HL-60 (cell line): ENCODE measurements around the gene ARMH3.

ENCODE experiments used
- DNase-seq, 2 experiments: peaks; one replicate each; pipeline ENCODE4 v3.0.0-alpha.2; 2010 to 2020; ENCODE audit warnings: low read depth in 1 of 2, low spot score in 1 of 2
- H3K27ac ChIP-seq: fragments of 250-450 bp; sonication (Bioruptor Pico); replicated peaks from 2 replicates; pipeline ENCODE4 v1.5.1; 2020; ENCODE audit warnings: mild to moderate bottlenecking, moderate library complexity
- H3K27me3 ChIP-seq: fragments of 250-450 bp; sonication (Bioruptor Pico); 2 replicates; pipeline ENCODE4 v1.5.1; 2021; ENCODE audit warnings: mild to moderate bottlenecking, moderate library complexity; ENCODE audit not compliant: insufficient read depth, poor library complexity, severe bottlenecking
- H3K4me3 ChIP-seq: replicated peaks from 2 replicates; pipeline ENCODE4 v1.5.1; 2011; ENCODE audit warnings: mild to moderate bottlenecking, control low read depth, low read length; ENCODE audit not compliant: insufficient read depth
- CTCF ChIP-seq: IDR thresholded peaks from one replicate; pipeline ENCODE4 v1.5.1; 2011; ENCODE audit warnings: low read length, control low read depth, inconsistent platforms; ENCODE audit not compliant: insufficient read depth
- GABPA ChIP-seq: IDR thresholded peaks from 2 replicates; pipeline ENCODE4 v1.6.1; 2012; ENCODE audit warnings: low read depth
- POLR2AphosphoS5 ChIP-seq: IDR thresholded peaks from 2 replicates; pipeline ENCODE4 v1.6.1; 2012; ENCODE audit warnings: low read depth
- REST ChIP-seq: IDR thresholded peaks from 2 replicates; pipeline ENCODE4 v1.6.1; 2012; ENCODE audit warnings: low read depth; ENCODE audit not compliant: insufficient replicate concordance
- SPI1 ChIP-seq: IDR thresholded peaks from 2 replicates; pipeline ENCODE4 v1.6.1; 2012; ENCODE audit warnings: low read depth, mild to moderate bottlenecking, borderline replicate concordance

ARMH3 gene

GRCh38 chr10:101875068-101875688 lies 180.8 kb downstream of the ARMH3 start:
- no peak for DNase-seq
- no peak overlapping the region for H3K4me3 ChIP-seq
- no peak overlapping the region for H3K27ac ChIP-seq
- TF ChIP-seq POLR2AphosphoS5 (no peak), GABPA (no peak), SPI1 (no peak), CTCF (no peak), REST (no peak)
- no peaks in the 10 kb centered on the region for H3K27me3 ChIP-seq

GRCh38 chr10:101874252-101874651 lies 181.7 kb downstream of the ARMH3 start:
- no peaks in the 10 kb centered on the region for H3K27me3 ChIP-seq
- H3K27ac ChIP-seq, result no peak overlapping the region
- DNase-seq, result no peak
- no peak for TF ChIP-seq SPI1
- TF ChIP-seq CTCF, result no peak
- no peak for TF ChIP-seq POLR2AphosphoS5
- TF ChIP-seq REST, result no peak
- TF ChIP-seq GABPA, result no peak
- H3K4me3 ChIP-seq, result no peak overlapping the region

GRCh38 chr10:101867931-101868330 lies 188.0 kb downstream of the ARMH3 start:
- TF ChIP-seq CTCF (no peak), REST (no peak), SPI1 (no peak), POLR2AphosphoS5 (no peak), GABPA (no peak)

More at GRCh38 chr10:101867931-101868330, 188.0 kb downstream of the ARMH3 start:
- DNase-seq, result no peak
- no peak overlapping the region for H3K27ac ChIP-seq
- no peaks in the 10 kb centered on the region for H3K27me3 ChIP-seq
- no peak overlapping the region for H3K4me3 ChIP-seq
